Suprapubic skin (tissue), 4 donors: ENCODE data around the gene PROKR2.

Source experiments
- CTCF ChIP-seq, 2 donors: fragments of 200-600 bp in 1 of 2; fragments of 450-650 bp in 1 of 2; sonication (generic) in 1 of 2; IDR thresholded peaks; one replicate each; pipeline ENCODE4 v1.5.1; 2016 to 2019; ENCODE audit warnings: antibody characterized with exemption in 2 of 2, mild to moderate bottlenecking in 1 of 2, moderate library complexity in 1 of 2
- EP300 ChIP-seq: sonication (generic); formaldehyde crosslinking; IDR thresholded peaks from one replicate; pipeline ENCODE4 v1.6.1; 2017; ENCODE audit warnings: antibody characterized with exemption
- POLR2A ChIP-seq, 2 donors: fragments of 450-650 bp; IDR thresholded peaks; one replicate each; pipeline ENCODE4 v1.6.1; 2017; ENCODE audit warnings: antibody characterized with exemption in 2 of 2, mild to moderate bottlenecking in 2 of 2, moderate library complexity in 2 of 2
- POLR2AphosphoS5 ChIP-seq, 3 donors: sonication (generic); formaldehyde crosslinking; IDR thresholded peaks; one replicate each; pipeline ENCODE4 v1.6.1; 2017; ENCODE audit warnings: antibody characterized with exemption in 3 of 3

GRCh38 chr20:5361176-5361575 is 44.4 kb upstream of the PROKR2 start:
- no peak for TF ChIP-seq CTCF (IDR thresholded peaks at IDR 0.05)
- no peak for TF ChIP-seq POLR2AphosphoS5 (IDR thresholded peaks at IDR 0.05)
- no peak for TF ChIP-seq EP300
- no peak for TF ChIP-seq POLR2A (IDR thresholded peaks at IDR 0.05)
